Measurements from ENCODE around the gene CELF4.

GRCh38 chr18:37334631-37335408 lies 230.8 kb downstream of the CELF4 start:
- TF ChIP-seq EZH2 (IDR thresholded peaks at IDR 0.05; ENCODE audit: insufficient read depth, poor library complexity, severe bottlenecking) = no peak
- TF ChIP-seq EZH2phosphoT487 (IDR thresholded peaks at IDR 0.05; ENCODE audit: insufficient read depth, low read depth) = no peak

Data from GM23248 (cell line).